MCF 10A (cell line): ENCODE data around the gene PRAMEF12. TPM values are rescaled to one million over a fixed set of nuclear protein-coding genes. Genes with fewer than 3 reads are reported as not detected.
A peak's percentile ranks its signal among the peaks of the same experiment; 100 is the strongest.
"Not testable (repeated sequence)": the region's sequence is repeated elsewhere in the genome, so short reads cannot be mapped to it uniquely, and the experiment has no call there.

Source experiments
- BruUV-seq: library from RNA; stranded (reverse); fragments of 400-500 nt; replicated peaks from 2 replicates; lab custom pipeline; 2021; lab: Mats Ljungman, UMichigan
- CTCF ChIA-PET: fragments of 300-600 bp; sonication (Branson Sonifier 250); formaldehyde crosslinking; extraction: SDS; loops from one replicate; lab custom pipeline; 2021; ENCODE audit warnings: antibody characterized with exemption, inconsistent platforms; lab: Yijun Ruan, JAX
- POLR2A ChIA-PET: fragments of 300-600, 350-650 bp; sonication (Branson Sonifier 250); formaldehyde crosslinking; extraction: SDS; loops from one replicate; lab custom pipeline; 2020; ENCODE audit warnings: antibody characterized with exemption, inconsistent platforms; lab: Yijun Ruan, JAX
- DNase-seq: peaks from one replicate; pipeline ENCODE4 v3.0.0-alpha.2; 2018; ENCODE audit not compliant: unreplicated experiment
- H3K27ac Mint-ChIP-seq: one replicate; pipeline ENCODE4 v1.8.0; 2022; ENCODE audit warnings: mild to moderate bottlenecking, low read depth, mixed read lengths; ENCODE audit not compliant: unreplicated experiment
- H3K27me3 Mint-ChIP-seq: one replicate; pipeline ENCODE4 v1.8.0; 2022; ENCODE audit warnings: mixed read lengths; ENCODE audit not compliant: insufficient read depth, unreplicated experiment
- H3K36me3 Mint-ChIP-seq: one replicate; pipeline ENCODE4 v1.8.0; 2022; ENCODE audit warnings: mild to moderate bottlenecking, moderate library complexity, mixed read lengths; ENCODE audit not compliant: insufficient read depth, unreplicated experiment
- H3K4me1 Mint-ChIP-seq: one replicate; pipeline ENCODE4 v1.8.0; 2022; ENCODE audit warnings: mixed read lengths; ENCODE audit not compliant: insufficient read depth, unreplicated experiment
- H3K4me3 Mint-ChIP-seq: one replicate; pipeline ENCODE4 v1.8.0; 2022; ENCODE audit warnings: mild to moderate bottlenecking, moderate library complexity, mixed read lengths; ENCODE audit not compliant: unreplicated experiment
- H3K9me3 Mint-ChIP-seq: one replicate; pipeline ENCODE4 v1.8.0; 2022; ENCODE audit warnings: mixed read lengths; ENCODE audit not compliant: unreplicated experiment
- CTCF ChIP-seq: fragments of 200-600 bp; IDR thresholded peaks from one replicate; pipeline ENCODE4 v1.8.0; 2022; ENCODE audit warnings: antibody characterized with exemption, mild to moderate bottlenecking; ENCODE audit not compliant: unreplicated experiment
- intact Hi-C: fragments of 100-400 bp; cut with micrococcal nuclease; formaldehyde crosslinking; loops from 2 replicates; pipeline ENCODE4 v1.14.1; 2022
- total RNA-seq: library from RNA; stranded (reverse); gene quantifications from 2 replicates; pipeline ENCODE4 v1.2.3, GENCODE V29; 2022

Gene PRAMEF12
- total RNA-seq, 1 experiment from 2014 or later, result not detected

- BruUV-seq, result no TSS peak
- peak; percentile 38 for DNase-seq
- no peaks in the 10 kb centered on the region for H3K36me3 Mint-ChIP-seq
- peaks cover 27% of the 10 kb centered on the region for H3K4me1 Mint-ChIP-seq
- no peaks in the 10 kb centered on the region for H3K27me3 Mint-ChIP-seq
- intact Hi-C loops, result no loop called here
- no peaks in the 10 kb centered on the region for H3K9me3 Mint-ChIP-seq
- H3K4me3 Mint-ChIP-seq, result no peak overlapping the region
- TF ChIP-seq CTCF, result no peak
- peak overlapping the region; percentile 13 for H3K27ac Mint-ChIP-seq
- CTCF ChIA-PET, result interaction anchor here (0.6 to 0.7 kb wide), 2 partner anchors 9 to 677 kb away, joined by 3 read pairs; no protein-coding TSS in a partner anchor
- POLR2A ChIA-PET, result interaction anchor here (0.6 kb wide), 1 partner anchor 840 kb away, joined by 4 read pairs; no protein-coding TSS in a partner anchor
These were observed 37.9 kb downstream of the PRAMEF12 start for GRCh38 chr1:12811409-12811784.

- H3K9me3 Mint-ChIP-seq, H3K27ac Mint-ChIP-seq, H3K4me3 Mint-ChIP-seq, H3K36me3 Mint-ChIP-seq, DNase-seq, H3K27me3 Mint-ChIP-seq, H3K4me1 Mint-ChIP-seq, CTCF ChIA-PET, POLR2A ChIA-PET, intact Hi-C loops, BruUV-seq: not testable (repeated sequence)
These were observed 45.5 kb downstream of the PRAMEF12 start for GRCh38 chr1:12819061-12819460.

Other genes starting within 250 kb of the PRAMEF12 start
- 1.4 and 1.5 TPM in 2 replicates for gene DHRS3, start 155.5 kb upstream of the PRAMEF12 start, total RNA-seq
- not detected in 2 replicates for gene AADACL4, start 129.7 kb upstream of the PRAMEF12 start, total RNA-seq
- gene AADACL3, start 57.6 kb upstream of the PRAMEF12 start, total RNA-seq, result not detected in 2 replicates
- gene CFAP107, start 27.5 kb upstream of the PRAMEF12 start, total RNA-seq, result not detected in 2 replicates
- gene PRAMEF1, start 17.7 kb downstream of the PRAMEF12 start, total RNA-seq, result not detected in 2 replicates
- gene PRAMEF11, start 57.7 kb downstream of the PRAMEF12 start, total RNA-seq, result not detected in 2 replicates
- not detected in 2 replicates for gene HNRNPCL1, start 75.0 kb downstream of the PRAMEF12 start, total RNA-seq
- not detected in 2 replicates for gene PRAMEF2, start 83.3 kb downstream of the PRAMEF12 start, total RNA-seq
- not detected in 2 replicates for gene PRAMEF4, start 112.5 kb downstream of the PRAMEF12 start, total RNA-seq
- gene PRAMEF10, start 124.5 kb downstream of the PRAMEF12 start, total RNA-seq, result not detected in 2 replicates
- not detected in 2 replicates for gene PRAMEF7, start 142.9 kb downstream of the PRAMEF12 start, total RNA-seq
- not detected in 2 replicates for gene PRAMEF6, start 173.8 kb downstream of the PRAMEF12 start, total RNA-seq